Activated CD8-positive, alpha-beta memory T cell treated with anti-CD3 and anti-CD28 coated beads, Interleukin-2, amount 50 U/mL, for 4 hours (primary cell): ENCODE measurements around the gene VIL1.

Experiments
- DNase-seq: peaks from one replicate; pipeline ENCODE4 v3.0.0-alpha.2; 2020

Gene VIL1

DNA sequence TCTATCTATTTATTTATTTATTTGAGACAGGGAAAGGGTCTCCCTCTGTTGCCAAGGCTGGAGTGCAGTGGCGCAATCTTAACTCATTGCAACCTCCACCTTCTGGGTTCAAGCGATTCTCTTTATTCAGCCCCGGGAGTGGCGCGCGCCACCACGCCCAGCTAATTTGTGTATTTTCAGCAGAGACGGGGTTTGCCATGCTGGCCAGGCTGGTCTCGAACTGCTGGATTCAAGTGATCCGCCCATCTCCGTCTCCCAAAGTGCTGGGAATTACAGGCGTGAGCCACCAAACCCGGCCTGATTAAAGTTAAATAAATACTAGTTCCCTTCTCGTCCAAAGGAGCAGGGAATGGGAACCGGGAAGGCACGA is 23.5 kb upstream of the VIL1 start:
- no peak for DNase-seq

GRCh38 chr2:218395826-218396687 is 22.9 kb upstream of the VIL1 start:
- peak; percentile 94 for DNase-seq

- DNase-seq, result peak; percentile 67
These were observed 22.0 kb upstream of the VIL1 start for GRCh38 chr2:218396688-218397462.

GRCh38 chr2:218397463-218397819 is 21.5 kb upstream of the VIL1 start:
- no peak for DNase-seq

GRCh38 chr2:218397820-218398436 is 21.0 kb upstream of the VIL1 start:
- DNase-seq, result no peak

DNA sequence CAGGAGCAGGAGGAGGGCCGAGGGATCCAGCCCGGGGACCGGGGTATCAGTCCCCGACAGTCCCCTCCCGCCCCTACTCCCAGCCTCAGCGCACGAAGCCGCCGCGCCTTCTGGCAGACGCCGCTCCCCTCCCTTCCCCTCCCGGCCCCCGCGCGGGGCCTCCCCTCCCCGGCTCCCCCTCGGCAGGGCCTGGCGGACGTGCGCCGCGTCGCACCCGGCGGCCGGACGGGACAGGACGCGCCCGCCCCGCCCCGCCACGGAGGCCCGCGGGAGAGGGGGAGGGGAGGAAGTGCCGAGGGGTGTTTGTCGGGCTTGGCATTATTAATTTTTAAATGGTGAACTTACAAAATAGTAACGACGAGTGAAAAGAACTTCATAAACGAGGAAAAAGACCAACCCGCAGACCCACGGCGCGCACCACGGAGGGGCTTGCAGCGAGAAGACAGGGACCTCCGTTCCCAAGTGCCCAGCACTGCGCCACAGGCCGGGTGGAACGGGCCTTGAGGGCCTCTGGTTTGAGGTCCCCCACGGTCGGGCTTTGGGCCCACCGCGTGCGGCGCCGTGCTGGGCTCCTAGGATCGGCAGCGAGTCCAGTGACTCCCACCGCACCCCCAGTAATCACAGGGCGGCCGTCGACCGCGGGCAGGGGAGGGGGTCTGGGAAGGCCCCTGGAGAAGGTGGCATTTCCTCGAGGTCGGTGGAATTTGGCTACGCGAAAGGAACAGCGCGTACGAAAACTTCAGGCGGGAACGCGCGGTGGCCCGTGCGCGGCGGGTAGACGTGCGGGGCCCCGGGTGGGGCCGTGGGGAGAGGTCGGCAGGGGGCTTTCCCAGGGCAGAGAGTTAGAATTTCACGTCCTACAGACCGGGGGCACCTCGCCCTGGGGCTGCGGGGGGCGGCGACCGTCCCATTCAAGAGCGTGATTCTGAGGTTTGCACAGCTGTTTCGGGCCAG is 20.2 kb upstream of the VIL1 start:
- DNase-seq, result peak; percentile 64

DNA sequence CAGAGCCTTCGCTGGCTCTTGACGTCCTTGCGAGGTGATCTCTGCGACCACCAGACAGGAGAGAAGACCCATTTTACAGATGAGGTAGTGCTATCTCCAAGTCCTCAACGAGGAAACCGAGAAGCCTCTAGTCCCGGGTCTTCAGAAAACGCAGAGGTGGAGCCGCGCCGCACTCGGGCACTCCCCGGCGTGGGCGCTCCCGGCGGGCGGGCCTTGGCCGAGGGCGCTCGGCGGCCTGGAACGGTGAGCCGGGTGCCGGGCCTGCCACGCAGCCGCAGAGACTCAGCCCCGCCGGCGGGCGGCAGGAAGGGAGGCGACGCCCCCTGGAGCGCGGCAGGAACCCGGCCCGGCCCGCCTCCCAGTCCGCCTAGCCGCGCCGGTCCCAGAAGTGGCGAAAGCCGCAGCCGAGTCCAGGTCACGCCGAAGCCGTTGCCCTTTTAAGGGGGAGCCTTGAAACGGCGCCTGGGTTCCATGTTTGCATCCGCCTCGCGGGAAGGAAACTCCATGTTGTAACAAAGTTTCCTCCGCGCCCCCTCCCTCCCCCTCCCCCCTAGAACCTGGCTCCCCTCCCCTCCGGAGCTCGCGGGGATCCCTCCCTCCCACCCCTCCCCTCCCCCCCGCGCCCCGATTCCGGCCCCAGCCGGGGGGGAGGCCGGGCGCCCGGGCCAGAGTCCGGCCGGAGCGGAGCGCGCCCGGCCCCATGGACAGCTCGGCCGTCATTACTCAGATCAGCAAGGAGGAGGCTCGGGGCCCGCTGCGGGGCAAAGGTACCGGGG is 19.3 kb upstream of the VIL1 start, which contains the start of gene CTDSP1:
TSS of gene CTDSP1 (plus strand) at position 478 of the 776 bp plus-strand sequence. CDS start at position 701, 223 bp downstream.
- DNase-seq, result peak; percentile 92

- DNase-seq, result peak; percentile 46
These were observed 18.6 kb upstream of the VIL1 start for GRCh38 chr2:218400167-218400929.

GRCh38 chr2:218400930-218401881 is 17.7 kb upstream of the VIL1 start:
- no peak for DNase-seq

DNA sequence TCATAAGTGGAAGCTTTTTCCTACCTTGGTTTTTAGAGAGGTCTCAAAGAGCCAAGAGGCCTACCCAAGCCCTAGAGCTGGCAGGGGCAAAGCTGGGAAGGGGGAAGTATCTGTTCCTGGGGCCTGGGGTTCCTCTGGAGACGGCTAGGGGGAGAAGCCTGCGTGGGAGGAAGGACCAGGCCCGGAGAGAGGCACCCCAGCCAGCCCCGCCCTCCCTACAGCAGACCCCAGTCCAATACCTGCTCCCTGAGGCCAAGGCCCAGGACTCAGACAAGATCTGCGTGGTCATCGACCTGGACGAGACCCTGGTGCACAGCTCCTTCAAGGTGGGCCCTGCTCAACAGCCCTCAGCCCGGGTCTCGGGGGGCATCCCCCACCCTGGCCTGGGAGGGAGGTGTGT is 17.0 kb upstream of the VIL1 start:
- no peak for DNase-seq

DNA sequence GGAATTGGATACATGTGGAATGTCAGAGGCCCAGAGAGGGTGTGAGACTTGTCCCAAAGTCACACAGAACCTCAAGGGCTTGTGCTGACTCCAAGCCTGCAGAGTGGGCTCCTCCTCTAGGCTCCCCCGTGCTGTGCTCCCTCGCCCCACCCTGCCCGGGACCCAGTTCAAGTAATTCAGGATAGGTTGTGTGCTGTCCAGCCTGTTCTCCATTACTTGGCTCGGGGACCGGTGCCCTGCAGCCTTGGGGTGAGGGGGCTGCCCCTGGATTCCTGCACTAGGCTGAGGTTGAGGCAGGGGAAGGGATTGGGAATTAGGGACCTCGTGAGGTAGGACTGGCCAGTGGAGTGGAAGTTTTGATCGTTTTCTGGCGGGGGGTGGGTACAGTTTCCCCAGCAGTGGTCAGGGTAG is 16.4 kb upstream of the VIL1 start:
- DNase-seq, result no peak

- DNase-seq, result no peak
These were observed 16.0 kb upstream of the VIL1 start for GRCh38 chr2:218402911-218403411.

DNA sequence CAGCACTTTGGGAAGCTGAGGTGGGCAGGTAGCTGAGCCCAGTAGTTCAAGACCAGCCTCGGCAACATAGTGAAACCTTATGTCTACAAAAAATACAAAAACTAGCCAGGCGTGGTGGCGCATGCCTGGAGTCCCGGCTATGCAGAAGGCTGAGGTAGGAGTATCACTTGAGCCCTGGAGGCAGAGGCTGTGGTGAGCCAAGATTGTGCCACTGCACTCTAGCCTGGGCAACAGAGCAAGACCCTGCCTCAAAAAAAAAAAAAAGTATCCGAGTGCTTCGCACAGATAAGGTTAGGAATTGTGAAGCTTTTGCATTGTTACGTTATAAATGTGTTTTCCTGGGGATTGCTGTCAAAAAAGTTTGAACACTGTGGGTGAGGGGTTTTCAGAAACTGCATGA is 15.1 kb upstream of the VIL1 start:
- DNase-seq, result no peak

GRCh38 chr2:218404351-218405085 is 14.4 kb upstream of the VIL1 start:
- DNase-seq, result no peak

DNA sequence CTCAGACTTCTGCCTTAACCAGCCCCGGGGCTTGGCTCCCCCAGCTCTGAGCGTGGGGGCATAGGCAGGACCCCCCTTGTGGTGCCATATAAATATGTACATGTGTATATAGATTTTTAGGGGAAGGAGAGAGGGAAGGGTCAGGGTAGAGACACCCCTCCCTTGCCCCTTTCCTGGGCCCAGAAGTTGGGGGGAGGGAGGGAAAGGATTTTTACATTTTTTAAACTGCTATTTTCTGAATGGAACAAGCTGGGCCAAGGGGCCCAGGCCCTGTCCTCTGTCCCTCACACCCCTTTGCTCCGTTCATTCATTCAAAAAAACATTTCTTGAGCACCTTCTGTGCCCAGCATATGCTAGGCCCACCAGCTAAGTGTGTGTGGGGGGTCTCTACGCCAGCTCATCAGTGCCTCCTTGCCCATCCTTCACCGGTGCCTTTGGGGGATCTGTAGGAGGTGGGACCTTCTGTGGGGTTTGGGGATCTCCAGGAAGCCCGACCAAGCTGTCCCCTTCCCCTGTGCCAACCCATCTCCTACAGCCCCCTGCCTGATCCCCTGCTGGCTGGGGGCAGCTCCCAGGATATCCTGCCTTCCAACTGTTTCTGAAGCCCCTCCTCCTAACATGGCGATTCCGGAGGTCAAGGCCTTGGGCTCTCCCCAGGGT is 13.7 kb upstream of the VIL1 start:
- DNase-seq, result no peak

DNA sequence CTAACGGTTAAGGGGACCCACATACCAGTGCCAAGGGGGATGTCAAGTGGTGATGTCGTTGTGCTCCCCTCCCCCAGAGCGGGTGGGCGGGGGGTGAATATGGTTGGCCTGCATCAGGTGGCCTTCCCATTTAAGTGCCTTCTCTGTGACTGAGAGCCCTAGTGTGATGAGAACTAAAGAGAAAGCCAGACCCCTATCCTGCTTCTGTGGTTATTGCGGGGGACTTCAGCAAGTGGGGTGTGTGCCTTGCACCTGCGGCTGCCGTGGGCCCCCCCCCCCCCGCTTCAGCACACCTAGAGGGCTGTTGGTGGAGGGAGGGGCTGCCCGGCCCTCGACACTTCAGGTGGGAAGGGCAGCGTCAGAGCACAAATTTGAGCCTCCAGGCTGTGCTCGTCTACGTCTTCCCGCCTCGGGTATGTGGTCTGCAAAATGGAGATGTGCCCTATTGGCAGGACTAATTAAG is 13.1 kb upstream of the VIL1 start:
- no peak for DNase-seq

DNA sequence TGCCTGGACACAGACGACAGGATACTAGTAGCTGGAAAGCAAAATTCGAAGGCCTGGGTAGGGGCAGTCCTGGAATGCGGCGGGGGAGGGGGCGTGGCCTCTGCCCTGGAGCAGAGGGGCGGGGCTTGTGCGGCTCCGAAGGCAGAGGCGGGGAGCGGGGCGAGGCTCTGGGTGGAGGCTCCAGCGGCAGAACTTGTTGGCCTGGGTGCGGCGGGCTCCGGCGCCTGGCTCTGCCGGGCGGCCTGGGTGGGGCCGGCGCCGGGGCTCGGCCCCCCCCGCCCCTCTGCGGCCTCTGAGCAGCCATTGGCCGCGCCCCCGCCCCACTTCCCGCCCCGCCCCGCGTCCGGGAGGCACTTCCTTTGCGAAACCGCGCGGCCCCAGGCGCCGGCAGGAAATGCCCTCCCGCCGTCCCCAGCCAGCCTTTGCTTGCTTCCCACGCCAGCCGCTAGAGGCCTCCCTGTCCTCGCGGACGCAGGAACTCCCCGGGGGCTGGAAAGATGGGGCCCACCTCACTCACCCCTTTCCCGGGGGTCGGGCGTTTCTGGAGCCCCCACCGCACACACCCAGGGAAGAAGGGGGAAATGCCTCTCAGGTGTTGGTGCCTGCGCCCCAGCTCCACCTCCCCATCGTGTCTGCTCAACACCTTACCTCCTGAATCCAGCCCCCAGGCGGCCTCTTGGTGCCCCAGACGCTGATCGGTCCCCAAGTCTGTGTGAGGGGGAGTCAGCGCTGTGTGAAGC is 12.5 kb upstream of the VIL1 start:
- DNase-seq, result peak; percentile 89
